ENCODE data around the gene RAD51B. TPM values are rescaled to one million over a fixed set of nuclear protein-coding genes. Genes with fewer than 3 reads are reported as not detected.

The RAD51B gene
- total and polyA plus RNA-seq, 2 experiments from 2014 or later: 10.1 to 18.0 TPM

GRCh38 chr14:68193970-68194681 lies 374.5 kb downstream of the RAD51B start:
- Histone ChIP-seq H3K36me3 (replicated peaks; ENCODE audit: insufficient read depth, low read depth) (no peaks in the 10 kb centered on the region), H3K9me2 (replicated peaks; ENCODE audit: insufficient read depth) (no peaks in the 10 kb centered on the region), H3K4me3 (no peak overlapping the region), H3K9me3 (ENCODE audit: low read depth) (no peaks in the 10 kb centered on the region), H3K4me1 (ENCODE audit: insufficient read depth) (peaks cover 51% of the 10 kb centered on the region), H3K27me3 (no peaks in the 10 kb centered on the region), H3K4me2 (peak overlapping the region; percentile 3), H3K79me2 (no peaks in the 10 kb centered on the region), H2AFZ (no peak overlapping the region), H3K27ac (peak overlapping the region; percentile 80), H4K20me1 (ENCODE audit: insufficient read depth, poor library complexity, severe bottlenecking) (no peaks in the 10 kb centered on the region)
- no peak for TF ChIP-seq EZH2 (IDR thresholded peaks at IDR 0.05; ENCODE audit: borderline replicate concordance)
- DNase-seq (ENCODE audit: low spot score): peak; percentile 28
- WGBS (ENCODE audit: low lambda C conversion rate, missing lambda C conversion rate): 44% methylated on average over 3 of the region's 3 CpGs

- WGBS (ENCODE audit: low lambda C conversion rate, missing lambda C conversion rate): 5% methylated on average over 1 of the region's 1 CpG
- Histone ChIP-seq H3K4me1 (ENCODE audit: insufficient read depth) (peaks cover 61% of the 10 kb centered on the region), H4K20me1 (ENCODE audit: insufficient read depth, poor library complexity, severe bottlenecking) (no peaks in the 10 kb centered on the region), H3K27ac (peak overlapping the region; percentile 80), H3K4me3 (no peak overlapping the region), H2AFZ (no peak overlapping the region), H3K36me3 (replicated peaks; ENCODE audit: insufficient read depth, low read depth) (no peaks in the 10 kb centered on the region), H3K79me2 (no peaks in the 10 kb centered on the region), H3K9me2 (replicated peaks; ENCODE audit: insufficient read depth) (no peaks in the 10 kb centered on the region), H3K27me3 (no peaks in the 10 kb centered on the region), H3K9me3 (ENCODE audit: low read depth) (no peaks in the 10 kb centered on the region), H3K4me2 (no peak overlapping the region)
- DNase-seq (ENCODE audit: low spot score): peak; percentile 37
- TF ChIP-seq EZH2 (IDR thresholded peaks at IDR 0.05; ENCODE audit: borderline replicate concordance) (no peak), EZH2phosphoT487 (IDR thresholded peaks at IDR 0.05; ENCODE audit: low read depth, severe bottlenecking, unreplicated experiment) (no peak), CTCF (IDR thresholded peaks at IDR 0.05; ENCODE audit: poor library complexity) (no peak)
Observed at GRCh38 chr14:68195126-68195525, 375.5 kb downstream of the RAD51B start.

GRCh38 chr14:68198713-68199495 lies 379.3 kb downstream of the RAD51B start:
- peak overlapping the region; percentile 28 for H2AFZ ChIP-seq

More at GRCh38 chr14:68198713-68199495, 379.3 kb downstream of the RAD51B start:
- peaks cover 34% of the 10 kb centered on the region for H3K4me1 ChIP-seq (ENCODE audit: insufficient read depth)
- no peaks in the 10 kb centered on the region for H3K27me3 ChIP-seq
- no peak overlapping the region for H3K4me2 ChIP-seq
- H3K27ac ChIP-seq: peak overlapping the region; percentile 74
- H3K9me3 ChIP-seq (ENCODE audit: low read depth): no peaks in the 10 kb centered on the region
- no peak for DNase-seq (ENCODE audit: low spot score)
- no peaks in the 10 kb centered on the region for H3K79me2 ChIP-seq
- H4K20me1 ChIP-seq (ENCODE audit: insufficient read depth, poor library complexity, severe bottlenecking): no peaks in the 10 kb centered on the region
- H3K4me3 ChIP-seq: no peak overlapping the region
- 66% methylated on average over 3 of the region's 3 CpGs for WGBS (ENCODE audit: low lambda C conversion rate, missing lambda C conversion rate)
- no peak for TF ChIP-seq EZH2phosphoT487 (IDR thresholded peaks at IDR 0.05; ENCODE audit: low read depth, severe bottlenecking, unreplicated experiment)
- no peak for TF ChIP-seq CTCF (IDR thresholded peaks at IDR 0.05; ENCODE audit: poor library complexity)
- H3K36me3 ChIP-seq (replicated peaks; ENCODE audit: insufficient read depth, low read depth): no peaks in the 10 kb centered on the region
- no peaks in the 10 kb centered on the region for H3K9me2 ChIP-seq (replicated peaks; ENCODE audit: insufficient read depth)

Data from hepatocyte (in vitro differentiated cells).